ENCODE results near the gene DCDC2C. TPM values are rescaled to one million over a fixed set of nuclear protein-coding genes. Genes with fewer than 3 reads are reported as not detected.

Gene DCDC2C
- total RNA-seq, 1 experiment from 2014 or later = not detected

DNA sequence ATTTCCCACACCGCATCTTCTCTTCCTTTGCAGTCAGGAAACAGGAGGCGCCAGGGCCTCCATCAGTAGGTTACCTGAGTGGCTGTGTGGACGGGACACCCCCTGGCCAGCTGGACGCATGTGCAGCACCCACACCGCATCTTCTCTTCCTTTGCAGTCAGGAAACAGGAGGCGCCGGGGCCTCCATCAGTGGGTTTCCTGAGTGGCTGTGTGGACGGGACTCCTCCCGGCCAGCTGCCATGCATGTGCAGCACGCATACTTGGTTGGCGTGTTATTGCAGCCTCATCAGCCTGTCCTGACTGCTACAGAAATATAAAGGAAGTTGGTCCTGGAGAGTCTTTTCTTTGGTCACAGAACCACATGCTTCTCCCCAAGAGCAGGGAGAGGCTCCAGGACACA is 74.6 kb downstream of the DCDC2C start:
- CTCF ChIA-PET = no interaction called here
- H3K4me3 Mint-ChIP-seq = no peak overlapping the region
- POLR2A ChIA-PET = no interaction called here
- H3K27me3 Mint-ChIP-seq (ENCODE audit: low read depth) = peaks cover 20% of the 10 kb centered on the region
- no peaks in the 10 kb centered on the region for H3K4me1 Mint-ChIP-seq
- TF ChIP-seq, protein P1, sequence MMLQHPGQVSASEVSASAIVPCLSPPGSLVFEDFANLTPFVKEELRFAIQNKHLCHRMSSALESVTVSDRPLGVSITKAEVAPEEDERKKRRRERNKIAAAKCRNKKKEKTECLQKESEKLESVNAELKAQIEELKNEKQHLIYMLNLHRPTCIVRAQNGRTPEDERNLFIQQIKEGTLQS (CRISPR knock-in tag; conservative IDR thresholded peaks at IDR 0.05) = no peak
- TF ChIP-seq GTF2I (CRISPR knock-in tag; conservative IDR thresholded peaks at IDR 0.05) (no peak), ZNF263 (CRISPR knock-in tag; IDR thresholded peaks at IDR 0.05; ENCODE audit: low read depth) (no peak), SOX15 (CRISPR knock-in tag; IDR thresholded peaks at IDR 0.05) (no peak), ZNF232 (CRISPR knock-in tag; IDR thresholded peaks at IDR 0.05) (no peak), MYBL2 (CRISPR knock-in tag; IDR thresholded peaks at IDR 0.05) (no peak), ETV6 (CRISPR knock-in tag; IDR thresholded peaks at IDR 0.05) (no peak), JAZF1 (CRISPR knock-in tag; IDR thresholded peaks at IDR 0.05) (no peak), NFYB (CRISPR knock-in tag; conservative IDR thresholded peaks at IDR 0.05; ENCODE audit: low read depth) (no peak), SMAD4 (CRISPR knock-in tag; IDR thresholded peaks at IDR 0.05) (no peak), ZNF396 (CRISPR knock-in tag; IDR thresholded peaks at IDR 0.05; ENCODE audit: borderline replicate concordance) (no peak), MXD4 (CRISPR knock-in tag; IDR thresholded peaks at IDR 0.05; ENCODE audit: borderline replicate concordance) (no peak)
- TF ChIP-seq, protein P2, sequence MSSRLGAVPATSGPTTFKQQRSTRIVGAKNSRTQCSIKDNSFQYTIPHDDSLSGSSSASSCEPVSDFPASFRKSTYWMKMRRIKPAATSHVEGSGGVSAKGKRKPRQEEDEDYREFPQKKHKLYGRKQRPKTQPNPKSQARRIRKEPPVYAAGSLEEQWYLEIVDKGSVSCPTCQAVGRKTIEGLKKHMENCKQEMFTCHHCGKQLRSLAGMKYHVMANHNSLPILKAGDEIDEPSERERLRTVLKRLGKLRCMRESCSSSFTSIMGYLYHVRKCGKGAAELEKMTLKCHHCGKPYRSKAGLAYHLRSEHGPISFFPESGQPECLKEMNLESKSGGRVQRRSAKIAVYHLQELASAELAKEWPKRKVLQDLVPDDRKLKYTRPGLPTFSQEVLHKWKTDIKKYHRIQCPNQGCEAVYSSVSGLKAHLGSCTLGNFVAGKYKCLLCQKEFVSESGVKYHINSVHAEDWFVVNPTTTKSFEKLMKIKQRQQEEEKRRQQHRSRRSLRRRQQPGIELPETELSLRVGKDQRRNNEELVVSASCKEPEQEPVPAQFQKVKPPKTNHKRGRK (CRISPR knock-in tag; IDR thresholded peaks at IDR 0.05; ENCODE audit: borderline replicate concordance) = no peak
- TF ChIP-seq, protein P3, sequence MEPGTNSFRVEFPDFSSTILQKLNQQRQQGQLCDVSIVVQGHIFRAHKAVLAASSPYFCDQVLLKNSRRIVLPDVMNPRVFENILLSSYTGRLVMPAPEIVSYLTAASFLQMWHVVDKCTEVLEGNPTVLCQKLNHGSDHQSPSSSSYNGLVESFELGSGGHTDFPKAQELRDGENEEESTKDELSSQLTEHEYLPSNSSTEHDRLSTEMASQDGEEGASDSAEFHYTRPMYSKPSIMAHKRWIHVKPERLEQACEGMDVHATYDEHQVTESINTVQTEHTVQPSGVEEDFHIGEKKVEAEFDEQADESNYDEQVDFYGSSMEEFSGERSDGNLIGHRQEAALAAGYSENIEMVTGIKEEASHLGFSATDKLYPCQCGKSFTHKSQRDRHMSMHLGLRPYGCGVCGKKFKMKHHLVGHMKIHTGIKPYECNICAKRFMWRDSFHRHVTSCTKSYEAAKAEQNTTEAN (CRISPR knock-in tag; IDR thresholded peaks at IDR 0.05) = no peak
- TF ChIP-seq, protein P4, sequence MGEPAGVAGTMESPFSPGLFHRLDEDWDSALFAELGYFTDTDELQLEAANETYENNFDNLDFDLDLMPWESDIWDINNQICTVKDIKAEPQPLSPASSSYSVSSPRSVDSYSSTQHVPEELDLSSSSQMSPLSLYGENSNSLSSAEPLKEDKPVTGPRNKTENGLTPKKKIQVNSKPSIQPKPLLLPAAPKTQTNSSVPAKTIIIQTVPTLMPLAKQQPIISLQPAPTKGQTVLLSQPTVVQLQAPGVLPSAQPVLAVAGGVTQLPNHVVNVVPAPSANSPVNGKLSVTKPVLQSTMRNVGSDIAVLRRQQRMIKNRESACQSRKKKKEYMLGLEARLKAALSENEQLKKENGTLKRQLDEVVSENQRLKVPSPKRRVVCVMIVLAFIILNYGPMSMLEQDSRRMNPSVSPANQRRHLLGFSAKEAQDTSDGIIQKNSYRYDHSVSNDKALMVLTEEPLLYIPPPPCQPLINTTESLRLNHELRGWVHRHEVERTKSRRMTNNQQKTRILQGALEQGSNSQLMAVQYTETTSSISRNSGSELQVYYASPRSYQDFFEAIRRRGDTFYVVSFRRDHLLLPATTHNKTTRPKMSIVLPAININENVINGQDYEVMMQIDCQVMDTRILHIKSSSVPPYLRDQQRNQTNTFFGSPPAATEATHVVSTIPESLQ (CRISPR knock-in tag; IDR thresholded peaks at IDR 0.05) = no peak
- TF ChIP-seq, protein P5, sequence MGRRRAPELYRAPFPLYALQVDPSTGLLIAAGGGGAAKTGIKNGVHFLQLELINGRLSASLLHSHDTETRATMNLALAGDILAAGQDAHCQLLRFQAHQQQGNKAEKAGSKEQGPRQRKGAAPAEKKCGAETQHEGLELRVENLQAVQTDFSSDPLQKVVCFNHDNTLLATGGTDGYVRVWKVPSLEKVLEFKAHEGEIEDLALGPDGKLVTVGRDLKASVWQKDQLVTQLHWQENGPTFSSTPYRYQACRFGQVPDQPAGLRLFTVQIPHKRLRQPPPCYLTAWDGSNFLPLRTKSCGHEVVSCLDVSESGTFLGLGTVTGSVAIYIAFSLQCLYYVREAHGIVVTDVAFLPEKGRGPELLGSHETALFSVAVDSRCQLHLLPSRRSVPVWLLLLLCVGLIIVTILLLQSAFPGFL (CRISPR knock-in tag; IDR thresholded peaks at IDR 0.05; ENCODE audit: borderline replicate concordance) = no peak
- TF ChIP-seq, protein P6, sequence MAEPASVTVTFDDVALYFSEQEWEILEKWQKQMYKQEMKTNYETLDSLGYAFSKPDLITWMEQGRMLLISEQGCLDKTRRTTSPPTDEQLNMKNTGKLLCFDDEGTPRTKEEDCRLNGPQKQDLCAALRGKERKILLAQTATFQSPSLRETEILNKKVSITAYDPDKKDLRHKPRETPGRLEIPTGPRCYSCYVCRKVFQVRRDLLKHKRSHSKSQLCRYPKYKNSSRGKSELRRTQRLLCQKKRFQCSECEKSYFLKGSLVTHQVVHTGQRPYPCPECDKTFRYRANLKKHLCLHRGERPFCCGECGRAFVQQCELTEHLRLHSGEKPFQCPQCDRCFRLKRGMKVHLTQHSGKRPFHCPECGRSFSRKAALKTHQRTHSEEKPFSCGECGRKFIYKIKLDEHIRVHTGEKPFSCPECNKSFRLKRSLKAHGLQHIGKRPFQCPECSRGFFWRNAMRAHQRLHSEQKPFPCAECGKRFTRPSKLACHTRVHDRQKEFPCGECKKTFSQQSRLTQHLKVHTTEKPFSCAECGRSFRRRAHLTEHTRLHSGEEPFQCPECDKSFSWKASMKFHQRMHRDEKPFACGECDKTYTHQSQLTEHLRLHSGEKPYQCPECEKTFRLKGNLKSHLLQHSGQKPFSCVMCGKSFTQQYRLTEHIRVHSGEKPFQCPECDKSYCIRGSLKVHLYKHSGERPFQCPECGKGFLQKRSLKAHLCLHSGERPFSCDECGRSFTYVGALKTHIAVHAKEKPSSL (CRISPR knock-in tag; conservative IDR thresholded peaks at IDR 0.05) = no peak
- no peak overlapping the region for H3K27ac Mint-ChIP-seq
- H3K36me3 Mint-ChIP-seq = peaks cover 68% of the 10 kb centered on the region
- ATAC-seq = no peak
- DNase-seq (ENCODE audit: low spot score) = no peak
- H3K9me3 Mint-ChIP-seq = peaks cover 75% of the 10 kb centered on the region

DNA sequence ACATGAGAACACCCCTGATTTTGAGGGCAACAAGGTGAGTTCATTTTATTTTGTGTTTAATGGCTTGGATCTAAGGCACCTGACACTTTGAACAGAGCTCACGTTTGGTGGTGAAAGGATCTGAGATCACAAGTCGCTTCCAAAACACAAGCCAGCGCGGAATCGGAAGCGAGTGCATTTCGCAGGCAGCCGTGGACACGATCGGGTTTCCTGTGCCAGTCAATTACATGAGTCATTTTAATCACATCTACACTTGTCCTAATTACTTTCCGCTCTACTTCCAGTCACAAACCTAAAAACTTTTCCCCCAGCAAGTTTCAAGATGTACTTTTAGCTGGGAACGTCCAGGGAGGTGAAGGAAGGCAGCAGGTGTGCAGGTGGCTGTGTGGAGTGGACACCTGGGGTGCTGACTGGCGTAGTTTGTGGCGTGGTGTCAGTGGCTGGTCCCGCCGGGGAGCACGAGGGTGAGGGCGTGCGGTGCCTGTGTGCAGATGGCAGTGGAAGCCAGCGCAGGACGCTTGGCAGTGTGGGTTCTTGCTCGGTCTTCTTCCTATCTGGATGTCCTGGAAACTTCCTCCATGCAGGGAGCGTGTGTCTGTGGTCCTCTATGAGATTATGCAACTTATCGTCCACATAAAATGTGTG is 75.6 kb downstream of the DCDC2C start:
- CTCF ChIA-PET = no interaction called here

More for the DNA sequence above, 75.6 kb downstream of the DCDC2C start:
- TF ChIP-seq TEAD4 (CRISPR knock-in tag; IDR thresholded peaks at IDR 0.05) (no peak), ZNF317 (CRISPR knock-in tag; IDR thresholded peaks at IDR 0.05; ENCODE audit: borderline replicate concordance, low read depth) (no peak)
- ATAC-seq (no peak), DNase-seq (ENCODE audit: low spot score) (no peak)
- Mint-ChIP-seq H3K36me3 (peaks cover 68% of the 10 kb centered on the region), H3K4me3 (no peak overlapping the region), H3K9me3 (peaks cover 77% of the 10 kb centered on the region), H3K4me1 (no peaks in the 10 kb centered on the region), H3K27me3 (ENCODE audit: low read depth) (peaks cover 20% of the 10 kb centered on the region), H3K27ac (no peak overlapping the region)
- POLR2A ChIA-PET = no interaction called here

All from WTC11 (cell line).